Loucy (cell line): ENCODE data around the gene GIPC3.

Source experiments
- H2AFZ ChIP-seq: fragments of 200-600 bp; sonication (generic); 2 replicates; pipeline ENCODE4 v1.6.0; 2016; ENCODE audit warnings: antibody characterized with exemption, mild to moderate bottlenecking, low read length, moderate library complexity
- H3F3A ChIP-seq: fragments of 200-600 bp; 2 replicates; pipeline ENCODE4 v1.6.0; 2016; ENCODE audit warnings: antibody characterized with exemption, low read depth, mild to moderate bottlenecking
- H3K27me3 ChIP-seq: fragments of 200-600 bp; sonication (generic); 2 replicates; pipeline ENCODE4 v1.6.1; 2014; ENCODE audit warnings: low read length, mild to moderate bottlenecking; ENCODE audit not compliant: insufficient read depth, poor library complexity, severe bottlenecking
- H3K36me3 ChIP-seq: fragments of 200-600 bp; sonication (generic); 2 replicates; pipeline ENCODE4 v1.6.1; 2016; ENCODE audit warnings: low read length; ENCODE audit not compliant: insufficient read depth
- H3K4me1 ChIP-seq: fragments of 200-600 bp; sonication (generic); 2 replicates; pipeline ENCODE4 v1.5.1; 2014; ENCODE audit warnings: low read length, mild to moderate bottlenecking; ENCODE audit not compliant: insufficient read depth, poor library complexity, severe bottlenecking
- H3K4me2 ChIP-seq: fragments of 200-600 bp; sonication (generic); 2 replicates; pipeline ENCODE4 v1.6.0; 2014; ENCODE audit warnings: antibody characterized with exemption, low read length, low read depth, mild to moderate bottlenecking; ENCODE audit not compliant: poor library complexity, severe bottlenecking
- H3K4me3 ChIP-seq: fragments of 200-600 bp; sonication (generic); 2 replicates; pipeline ENCODE4 v1.5.1; 2014; ENCODE audit warnings: low read length, mild to moderate bottlenecking, mixed read lengths; ENCODE audit not compliant: poor library complexity, severe bottlenecking
- H3K79me2 ChIP-seq: fragments of 200-600 bp; sonication (generic); 2 replicates; pipeline ENCODE4 v1.6.1; 2014; ENCODE audit warnings: low read length; ENCODE audit not compliant: insufficient read depth
- H3K9ac ChIP-seq: fragments of 200-600 bp; sonication (generic); 2 replicates; pipeline ENCODE4 v1.6.0; 2014; ENCODE audit warnings: mild to moderate bottlenecking, low read depth, low read length, moderate library complexity; ENCODE audit not compliant: poor library complexity, severe bottlenecking
- H3K9me2 ChIP-seq: fragments of 200-600 bp; sonication (generic); replicated peaks from 2 replicates; pipeline ENCODE4 v1.6.1; 2016; ENCODE audit warnings: low read depth, low read length, mixed read lengths
- H3K9me3 ChIP-seq: fragments of 200-600 bp; sonication (generic); 2 replicates; pipeline ENCODE4 v1.6.1; 2014; ENCODE audit warnings: mild to moderate bottlenecking, antibody characterized with exemption, low read length, low read depth; ENCODE audit not compliant: insufficient read depth
- H4K20me1 ChIP-seq: fragments of 200-600 bp; sonication (generic); 2 replicates; pipeline ENCODE4 v1.6.0; 2014; ENCODE audit warnings: antibody characterized with exemption, low read length, mild to moderate bottlenecking; ENCODE audit not compliant: insufficient read depth, poor library complexity, severe bottlenecking
- CTCF ChIP-seq: fragments of 200-600 bp; sonication (generic); conservative IDR thresholded peaks from 2 replicates; pipeline ENCODE4 v1.5.1; 2014; ENCODE audit warnings: mild to moderate bottlenecking, antibody characterized with exemption, low read length
- EZH2phosphoT487 ChIP-seq: fragments of 200-600 bp; IDR thresholded peaks from 2 replicates; pipeline ENCODE4 v1.6.1; 2018; ENCODE audit warnings: antibody characterized with exemption, mild to moderate bottlenecking, moderate library complexity, borderline replicate concordance

Gene GIPC3

GRCh38 chr19:3605361-3605760, 20.1 kb downstream of the GIPC3 start:
- Histone ChIP-seq H3K4me3 (no peak overlapping the region), H4K20me1 (no peaks in the 10 kb centered on the region), H3K27me3 (no peaks in the 10 kb centered on the region), H3K9ac (no peak overlapping the region), H3F3A (no peaks in the 10 kb centered on the region), H3K36me3 (no peaks in the 10 kb centered on the region), H3K4me1 (peaks cover 7% of the 10 kb centered on the region), H2AFZ (no peak overlapping the region; the same call in 1 of the 2 replicates), H3K9me3 (no peaks in the 10 kb centered on the region), H3K9me2 (no peaks in the 10 kb centered on the region), H3K4me2 (peak overlapping the region; percentile 45), H3K79me2 (no peaks in the 10 kb centered on the region)
- TF ChIP-seq CTCF (no peak), EZH2phosphoT487 (no peak)

- Histone ChIP-seq H3K4me1 (peaks cover 7% of the 10 kb centered on the region), H3K27me3 (no peaks in the 10 kb centered on the region), H3K4me3 (no peak overlapping the region), H3K79me2 (no peaks in the 10 kb centered on the region), H3K9me3 (no peaks in the 10 kb centered on the region), H3K9ac (no peak overlapping the region), H3K36me3 (no peaks in the 10 kb centered on the region), H2AFZ (no peak overlapping the region), H3K4me2 (no peak overlapping the region), H4K20me1 (no peaks in the 10 kb centered on the region), H3F3A (no peaks in the 10 kb centered on the region), H3K9me2 (no peaks in the 10 kb centered on the region)
- TF ChIP-seq EZH2phosphoT487 (no peak), CTCF (no peak)
These were observed 20.5 kb downstream of the GIPC3 start for GRCh38 chr19:3605770-3606169.

GRCh38 chr19:3606174-3606689, 21.0 kb downstream of the GIPC3 start:
- Histone ChIP-seq H2AFZ (no peak overlapping the region), H3K9me3 (no peaks in the 10 kb centered on the region), H3F3A (no peaks in the 10 kb centered on the region), H3K4me2 (no peak overlapping the region), H3K9ac (no peak overlapping the region), H4K20me1 (no peaks in the 10 kb centered on the region), H3K79me2 (no peaks in the 10 kb centered on the region), H3K36me3 (no peaks in the 10 kb centered on the region), H3K9me2 (no peaks in the 10 kb centered on the region), H3K27me3 (no peaks in the 10 kb centered on the region), H3K4me3 (no peak overlapping the region), H3K4me1 (peaks cover 7% of the 10 kb centered on the region)
- TF ChIP-seq EZH2phosphoT487 (no peak), CTCF (no peak)
